Body of pancreas (tissue), 4 donors: ENCODE results near the gene KLHL25.

Experiments used
- POLR2A ChIP-seq, 3 donors: fragments of 450-650 bp; IDR thresholded peaks; one replicate each; pipeline ENCODE4 v1.6.1; 2016; ENCODE audit warnings: antibody characterized with exemption in 3 of 3, mild to moderate bottlenecking in 2 of 3
- TF ChIP-seq, protein P1 (sequence below), 7 experiments: fragments of 450-650 bp in 4 of 7; fragments of 200-600 bp in 3 of 7; sonication (generic) in 3 of 7; IDR thresholded peaks; one replicate each; pipeline ENCODE4 v1.5.1; 2016 to 2019; ENCODE audit warnings: antibody characterized with exemption in 7 of 7

DNA sequence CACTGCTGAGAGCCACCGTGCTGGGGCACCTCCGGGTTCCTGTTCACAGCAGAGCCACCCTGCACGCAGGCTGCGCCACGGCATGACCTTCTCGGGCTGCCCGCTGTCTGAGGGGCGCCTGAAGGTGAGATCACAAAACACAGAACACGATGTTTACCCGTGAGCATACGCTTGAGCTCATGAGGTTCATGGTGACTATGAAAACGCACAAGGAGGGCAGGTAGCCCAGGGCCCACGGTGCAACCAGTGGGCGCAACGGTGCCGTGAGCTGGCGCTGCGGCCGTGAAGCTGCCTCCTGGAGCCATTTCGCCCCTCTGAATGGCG is 36.1 kb downstream of the KLHL25 start:
- TF ChIP-seq, protein P1, sequence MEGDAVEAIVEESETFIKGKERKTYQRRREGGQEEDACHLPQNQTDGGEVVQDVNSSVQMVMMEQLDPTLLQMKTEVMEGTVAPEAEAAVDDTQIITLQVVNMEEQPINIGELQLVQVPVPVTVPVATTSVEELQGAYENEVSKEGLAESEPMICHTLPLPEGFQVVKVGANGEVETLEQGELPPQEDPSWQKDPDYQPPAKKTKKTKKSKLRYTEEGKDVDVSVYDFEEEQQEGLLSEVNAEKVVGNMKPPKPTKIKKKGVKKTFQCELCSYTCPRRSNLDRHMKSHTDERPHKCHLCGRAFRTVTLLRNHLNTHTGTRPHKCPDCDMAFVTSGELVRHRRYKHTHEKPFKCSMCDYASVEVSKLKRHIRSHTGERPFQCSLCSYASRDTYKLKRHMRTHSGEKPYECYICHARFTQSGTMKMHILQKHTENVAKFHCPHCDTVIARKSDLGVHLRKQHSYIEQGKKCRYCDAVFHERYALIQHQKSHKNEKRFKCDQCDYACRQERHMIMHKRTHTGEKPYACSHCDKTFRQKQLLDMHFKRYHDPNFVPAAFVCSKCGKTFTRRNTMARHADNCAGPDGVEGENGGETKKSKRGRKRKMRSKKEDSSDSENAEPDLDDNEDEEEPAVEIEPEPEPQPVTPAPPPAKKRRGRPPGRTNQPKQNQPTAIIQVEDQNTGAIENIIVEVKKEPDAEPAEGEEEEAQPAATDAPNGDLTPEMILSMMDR (IDR thresholded peaks at IDR 0.05), result no peak
- TF ChIP-seq POLR2A (IDR thresholded peaks at IDR 0.05), result no peak
